HepG2 (cell line): ENCODE data around the gene UBAP2. TPM values are rescaled to one million over a fixed set of nuclear protein-coding genes. Genes with fewer than 3 reads are reported as not detected.
A peak's percentile ranks its signal among the peaks of the same experiment; 100 is the strongest.

Source experiments
- CEBPB ChIP-seq: IDR thresholded peaks from 2 replicates; pipeline ENCODE4 v1.6.1; 2011; ENCODE audit warnings: low read depth, low read length, improper control_type of control experiment, borderline replicate concordance
- FOXJ3 ChIP-seq: sonication (generic); formaldehyde crosslinking; IDR thresholded peaks from 2 replicates; pipeline ENCODE4 v1.4.0; 2020; ENCODE audit warnings: missing genetic modification reagents, mild to moderate bottlenecking, borderline replicate concordance
- HOXD1 ChIP-seq: sonication (generic); formaldehyde crosslinking; IDR thresholded peaks from 2 replicates; pipeline ENCODE4 v1.5.0; 2020; ENCODE audit warnings: missing genetic modification reagents
- KLF9 ChIP-seq: IDR thresholded peaks from 2 replicates; pipeline ENCODE4 v1.6.1; 2016; ENCODE audit warnings: low read depth
- MBD4 ChIP-seq: IDR thresholded peaks from 2 replicates; pipeline ENCODE4 v1.6.1; 2012; ENCODE audit warnings: low read length, inconsistent platforms, borderline replicate concordance
- TARDBP ChIP-seq: sonication (generic); formaldehyde crosslinking; IDR thresholded peaks from 2 replicates; pipeline ENCODE4 v1.8.0; 2022; ENCODE audit warnings: mild to moderate bottlenecking, missing genetic modification reagents
- ZFP41 ChIP-seq: sonication (generic); formaldehyde crosslinking; IDR thresholded peaks from 2 replicates; pipeline ENCODE4 v1.4.0; 2020; ENCODE audit warnings: mild to moderate bottlenecking, missing genetic modification reagents, borderline replicate concordance
- ZFP90 ChIP-seq: sonication (generic); formaldehyde crosslinking; IDR thresholded peaks from 2 replicates; pipeline ENCODE4 v1.8.0; 2022; ENCODE audit warnings: missing genetic modification reagents, mild to moderate bottlenecking, inconsistent platforms, borderline replicate concordance
- ZNF674 ChIP-seq: sonication (generic); formaldehyde crosslinking; IDR thresholded peaks from 2 replicates; pipeline ENCODE4 v1.5.0; 2020; ENCODE audit warnings: low read depth, mild to moderate bottlenecking, missing genetic modification reagents
- ZSCAN22 ChIP-seq: sonication (generic); formaldehyde crosslinking; IDR thresholded peaks from 2 replicates; pipeline ENCODE4 v1.4.0; 2020; ENCODE audit warnings: mild to moderate bottlenecking, missing genetic modification reagents
- ZSCAN25 ChIP-seq: sonication (generic); formaldehyde crosslinking; IDR thresholded peaks from 2 replicates; pipeline ENCODE4 v1.8.0; 2022; ENCODE audit warnings: mild to moderate bottlenecking, missing genetic modification reagents
- polyA plus RNA-seq, 8 experiments: library from polyadenylated mRNA; depleted of rRNA in 3 of 8; stranded (reverse) in 7 of 8; unstranded in 1 of 8; fragments of >200 nt; fragmentation: Illumina TruSeq in 4 of 8; extraction: Trizol in 4 of 8; gene quantifications; 2 replicates each; pipeline versions ENCODE4 v1.2.1 to v1.2.3, GENCODE V29; 2011 to 2016; ENCODE audit warnings: low read depth in 4 of 8, missing spikeins in 1 of 8, mixed read lengths in 1 of 8; ENCODE audit not compliant: insufficient read depth in 1 of 8
- total RNA-seq, 5 experiments: library from RNA; depleted of rRNA; stranded (reverse); fragments of >200 nt; fragmentation: Illumina TruSeq; extraction: Trizol; gene quantifications; 2 replicates each; pipeline ENCODE4 v1.2.3, GENCODE V29; 2016; ENCODE audit warnings: low read depth in 1 of 5
- TF ChIP-seq, protein P1 (sequence below): sonication (generic); formaldehyde crosslinking; IDR thresholded peaks from 2 replicates; pipeline ENCODE4 v1.4.0; 2020; ENCODE audit warnings: missing genetic modification reagents
- TF ChIP-seq, protein P2 (sequence below): sonication (generic); formaldehyde crosslinking; IDR thresholded peaks from 2 replicates; pipeline ENCODE4 v1.4.0; 2020; ENCODE audit warnings: missing genetic modification reagents, mild to moderate bottlenecking, borderline replicate concordance
- TF ChIP-seq, protein P3 (sequence below): IDR thresholded peaks from 2 replicates; pipeline ENCODE4 v1.6.1; 2016; ENCODE audit warnings: low read depth
- TF ChIP-seq, protein P4 (sequence below): sonication (generic); formaldehyde crosslinking; IDR thresholded peaks from 2 replicates; pipeline ENCODE4 v1.4.0; 2020; ENCODE audit warnings: low read depth, missing genetic modification reagents
- TF ChIP-seq, protein P5 (sequence below): sonication (generic); formaldehyde crosslinking; IDR thresholded peaks from 2 replicates; pipeline ENCODE4 v1.8.0; 2022; ENCODE audit warnings: mild to moderate bottlenecking, missing genetic modification reagents

UBAP2 gene
- total and polyA plus RNA-seq, 2 of the 13 experiments (the other 11 are each of a cell fraction or from before 2014, with no cell fraction given) = 19.0 to 22.0 TPM

DNA sequence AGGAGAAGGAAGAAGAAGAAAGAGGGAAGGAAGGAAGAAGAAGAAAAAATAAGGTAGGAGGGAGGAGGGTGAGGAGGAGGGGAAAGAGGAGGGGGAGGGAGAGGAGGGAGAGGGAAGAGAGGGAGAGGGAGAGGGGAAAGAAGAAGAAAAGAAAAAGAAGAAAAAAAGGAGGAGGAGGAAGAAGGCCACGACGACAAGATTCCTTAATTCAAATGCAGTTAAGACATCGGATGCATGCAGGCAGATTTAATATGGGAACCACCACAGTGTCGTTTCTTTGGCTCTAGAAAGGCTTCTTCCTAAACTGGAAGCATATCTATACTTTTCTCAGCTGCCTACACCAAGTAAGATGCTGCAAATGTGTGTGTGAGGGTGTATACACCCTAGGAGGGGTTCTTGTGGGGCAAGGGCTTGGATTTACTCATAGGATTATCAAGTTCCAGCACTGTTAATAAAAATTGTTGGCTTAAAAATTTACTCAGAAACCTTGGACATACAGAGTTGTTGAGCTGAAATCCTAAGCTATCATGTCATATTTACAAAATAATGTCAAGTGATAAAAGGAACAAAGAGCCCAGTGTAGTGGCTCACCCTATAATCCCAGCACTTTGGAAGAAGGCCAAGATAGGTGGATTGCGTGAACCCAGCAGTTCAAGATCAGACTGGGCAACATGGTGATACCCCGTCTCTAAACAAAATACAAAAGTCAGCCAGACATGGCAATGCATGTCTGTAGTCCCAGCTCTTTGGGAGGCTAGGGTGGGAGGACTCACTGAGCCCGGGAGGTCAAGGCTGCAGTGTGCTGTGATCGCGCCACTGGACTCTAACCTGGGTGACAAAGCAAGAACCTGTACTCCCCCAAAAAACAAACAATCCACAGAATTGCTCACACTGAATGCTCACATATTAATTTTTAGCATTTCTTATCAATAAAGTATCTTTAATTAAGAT, 108.5 kb downstream of the UBAP2 start (continued):
- TF ChIP-seq, protein P1, sequence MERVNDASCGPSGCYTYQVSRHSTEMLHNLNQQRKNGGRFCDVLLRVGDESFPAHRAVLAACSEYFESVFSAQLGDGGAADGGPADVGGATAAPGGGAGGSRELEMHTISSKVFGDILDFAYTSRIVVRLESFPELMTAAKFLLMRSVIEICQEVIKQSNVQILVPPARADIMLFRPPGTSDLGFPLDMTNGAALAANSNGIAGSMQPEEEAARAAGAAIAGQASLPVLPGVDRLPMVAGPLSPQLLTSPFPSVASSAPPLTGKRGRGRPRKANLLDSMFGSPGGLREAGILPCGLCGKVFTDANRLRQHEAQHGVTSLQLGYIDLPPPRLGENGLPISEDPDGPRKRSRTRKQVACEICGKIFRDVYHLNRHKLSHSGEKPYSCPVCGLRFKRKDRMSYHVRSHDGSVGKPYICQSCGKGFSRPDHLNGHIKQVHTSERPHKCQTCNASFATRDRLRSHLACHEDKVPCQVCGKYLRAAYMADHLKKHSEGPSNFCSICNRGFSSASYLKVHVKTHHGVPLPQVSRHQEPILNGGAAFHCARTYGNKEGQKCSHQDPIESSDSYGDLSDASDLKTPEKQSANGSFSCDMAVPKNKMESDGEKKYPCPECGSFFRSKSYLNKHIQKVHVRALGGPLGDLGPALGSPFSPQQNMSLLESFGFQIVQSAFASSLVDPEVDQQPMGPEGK (CRISPR knock-in tag) = peak; percentile 53
- TF ChIP-seq, protein P2, sequence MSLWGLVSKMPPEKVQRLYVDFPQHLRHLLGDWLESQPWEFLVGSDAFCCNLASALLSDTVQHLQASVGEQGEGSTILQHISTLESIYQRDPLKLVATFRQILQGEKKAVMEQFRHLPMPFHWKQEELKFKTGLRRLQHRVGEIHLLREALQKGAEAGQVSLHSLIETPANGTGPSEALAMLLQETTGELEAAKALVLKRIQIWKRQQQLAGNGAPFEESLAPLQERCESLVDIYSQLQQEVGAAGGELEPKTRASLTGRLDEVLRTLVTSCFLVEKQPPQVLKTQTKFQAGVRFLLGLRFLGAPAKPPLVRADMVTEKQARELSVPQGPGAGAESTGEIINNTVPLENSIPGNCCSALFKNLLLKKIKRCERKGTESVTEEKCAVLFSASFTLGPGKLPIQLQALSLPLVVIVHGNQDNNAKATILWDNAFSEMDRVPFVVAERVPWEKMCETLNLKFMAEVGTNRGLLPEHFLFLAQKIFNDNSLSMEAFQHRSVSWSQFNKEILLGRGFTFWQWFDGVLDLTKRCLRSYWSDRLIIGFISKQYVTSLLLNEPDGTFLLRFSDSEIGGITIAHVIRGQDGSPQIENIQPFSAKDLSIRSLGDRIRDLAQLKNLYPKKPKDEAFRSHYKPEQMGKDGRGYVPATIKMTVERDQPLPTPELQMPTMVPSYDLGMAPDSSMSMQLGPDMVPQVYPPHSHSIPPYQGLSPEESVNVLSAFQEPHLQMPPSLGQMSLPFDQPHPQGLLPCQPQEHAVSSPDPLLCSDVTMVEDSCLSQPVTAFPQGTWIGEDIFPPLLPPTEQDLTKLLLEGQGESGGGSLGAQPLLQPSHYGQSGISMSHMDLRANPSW (CRISPR knock-in tag) = no peak
- peak; percentile 92; the same call in 1 of the 2 replicates for TF ChIP-seq FOXJ3 (CRISPR knock-in tag)
- TF ChIP-seq CEBPB = peak; percentile 74; the same call in 1 of the 2 replicates
- peak; percentile 68; the same call in 1 of the 2 replicates for TF ChIP-seq HOXD1 (CRISPR knock-in tag)
- TF ChIP-seq KLF9 = no peak
- TF ChIP-seq, protein P3, sequence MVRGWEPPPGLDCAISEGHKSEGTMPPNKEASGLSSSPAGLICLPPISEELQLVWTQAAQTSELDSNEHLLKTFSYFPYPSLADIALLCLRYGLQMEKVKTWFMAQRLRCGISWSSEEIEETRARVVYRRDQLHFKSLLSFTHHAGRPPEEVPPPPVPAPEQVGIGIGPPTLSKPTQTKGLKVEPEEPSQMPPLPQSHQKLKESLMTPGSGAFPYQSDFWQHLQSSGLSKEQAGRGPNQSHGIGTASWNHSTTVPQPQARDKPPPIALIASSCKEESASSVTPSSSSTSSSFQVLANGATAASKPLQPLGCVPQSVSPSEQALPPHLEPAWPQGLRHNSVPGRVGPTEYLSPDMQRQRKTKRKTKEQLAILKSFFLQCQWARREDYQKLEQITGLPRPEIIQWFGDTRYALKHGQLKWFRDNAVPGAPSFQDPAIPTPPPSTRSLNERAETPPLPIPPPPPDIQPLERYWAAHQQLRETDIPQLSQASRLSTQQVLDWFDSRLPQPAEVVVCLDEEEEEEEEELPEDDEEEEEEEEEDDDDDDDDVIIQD (CRISPR knock-in tag) = peak; percentile 85
- peak; percentile 75; the same call in 1 of the 2 replicates for TF ChIP-seq MBD4
- TF ChIP-seq, protein P4, sequence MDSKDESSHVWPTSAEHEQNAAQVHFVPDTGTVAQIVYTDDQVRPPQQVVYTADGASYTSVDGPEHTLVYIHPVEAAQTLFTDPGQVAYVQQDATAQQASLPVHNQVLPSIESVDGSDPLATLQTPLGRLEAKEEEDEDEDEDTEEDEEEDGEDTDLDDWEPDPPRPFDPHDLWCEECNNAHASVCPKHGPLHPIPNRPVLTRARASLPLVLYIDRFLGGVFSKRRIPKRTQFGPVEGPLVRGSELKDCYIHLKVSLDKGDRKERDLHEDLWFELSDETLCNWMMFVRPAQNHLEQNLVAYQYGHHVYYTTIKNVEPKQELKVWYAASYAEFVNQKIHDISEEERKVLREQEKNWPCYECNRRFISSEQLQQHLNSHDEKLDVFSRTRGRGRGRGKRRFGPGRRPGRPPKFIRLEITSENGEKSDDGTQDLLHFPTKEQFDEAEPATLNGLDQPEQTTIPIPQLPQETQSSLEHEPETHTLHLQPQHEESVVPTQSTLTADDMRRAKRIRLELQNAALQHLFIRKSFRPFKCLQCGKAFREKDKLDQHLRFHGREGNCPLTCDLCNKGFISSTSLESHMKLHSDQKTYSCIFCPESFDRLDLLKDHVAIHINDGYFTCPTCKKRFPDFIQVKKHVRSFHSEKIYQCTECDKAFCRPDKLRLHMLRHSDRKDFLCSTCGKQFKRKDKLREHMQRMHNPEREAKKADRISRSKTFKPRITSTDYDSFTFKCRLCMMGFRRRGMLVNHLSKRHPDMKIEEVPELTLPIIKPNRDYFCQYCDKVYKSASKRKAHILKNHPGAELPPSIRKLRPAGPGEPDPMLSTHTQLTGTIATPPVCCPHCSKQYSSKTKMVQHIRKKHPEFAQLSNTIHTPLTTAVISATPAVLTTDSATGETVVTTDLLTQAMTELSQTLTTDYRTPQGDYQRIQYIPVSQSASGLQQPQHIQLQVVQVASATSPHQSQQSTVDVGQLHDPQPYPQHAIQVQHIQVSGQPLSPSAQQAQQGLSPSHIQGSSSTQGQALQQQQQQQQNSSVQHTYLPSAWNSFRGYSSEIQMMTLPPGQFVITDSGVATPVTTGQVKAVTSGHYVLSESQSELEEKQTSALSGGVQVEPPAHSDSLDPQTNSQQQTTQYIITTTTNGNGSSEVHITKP (CRISPR knock-in tag) = peak; percentile 75; the same call in 1 of the 2 replicates
- TF ChIP-seq TARDBP = peak; percentile 93
- no peak for TF ChIP-seq ZSCAN22
- TF ChIP-seq ZSCAN25 (CRISPR knock-in tag) = peak; percentile 26; the same call in 1 of the 2 replicates
- TF ChIP-seq, protein P5, sequence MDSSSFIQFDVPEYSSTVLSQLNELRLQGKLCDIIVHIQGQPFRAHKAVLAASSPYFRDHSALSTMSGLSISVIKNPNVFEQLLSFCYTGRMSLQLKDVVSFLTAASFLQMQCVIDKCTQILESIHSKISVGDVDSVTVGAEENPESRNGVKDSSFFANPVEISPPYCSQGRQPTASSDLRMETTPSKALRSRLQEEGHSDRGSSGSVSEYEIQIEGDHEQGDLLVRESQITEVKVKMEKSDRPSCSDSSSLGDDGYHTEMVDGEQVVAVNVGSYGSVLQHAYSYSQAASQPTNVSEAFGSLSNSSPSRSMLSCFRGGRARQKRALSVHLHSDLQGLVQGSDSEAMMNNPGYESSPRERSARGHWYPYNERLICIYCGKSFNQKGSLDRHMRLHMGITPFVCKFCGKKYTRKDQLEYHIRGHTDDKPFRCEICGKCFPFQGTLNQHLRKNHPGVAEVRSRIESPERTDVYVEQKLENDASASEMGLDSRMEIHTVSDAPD = peak; percentile 68; the same call in 1 of the 2 replicates
- TF ChIP-seq ZFP90 (CRISPR knock-in tag) = no peak
- TF ChIP-seq ZFP41 (CRISPR knock-in tag) = no peak
- no peak for TF ChIP-seq ZNF674
